Right cardiac atrium (tissue), 5 donors: ENCODE measurements around the gene PRR5. TPM values are rescaled to one million over a fixed set of nuclear protein-coding genes. Genes with fewer than 3 reads are reported as not detected.

Source experiments
- ATAC-seq, 2 donors: fragments of 200-7000 bp; cut with Tn5 transposase; one replicate each; pipeline versions ENCODE4 v1.8.0 to v1.9.1; 2020; ENCODE audit warnings: moderate library complexity in 2 of 2, mild to moderate bottlenecking in 1 of 2
- DNase-seq, 3 donors: peaks; one replicate each; pipeline ENCODE4 v3.0.0-alpha.2; 2020
- H3K27ac ChIP-seq: one replicate; pipeline ENCODE4 v1.5.1; 2013; ENCODE audit warnings: mild to moderate bottlenecking, low read length, control low read depth, moderate library complexity
- H3K27me3 ChIP-seq: one replicate; pipeline ENCODE4 v1.6.1; 2013; ENCODE audit not compliant: control insufficient read depth, insufficient read depth
- H3K4me1 ChIP-seq: one replicate; pipeline ENCODE4 v1.6.1; 2013; ENCODE audit warnings: low read length; ENCODE audit not compliant: control insufficient read depth, insufficient read depth
- H3K4me3 ChIP-seq: one replicate; pipeline ENCODE4 v1.5.1; 2013; ENCODE audit warnings: low read length, control low read depth
- H3K9me3 ChIP-seq: one replicate; pipeline ENCODE4 v1.6.1; 2013; ENCODE audit warnings: low read length; ENCODE audit not compliant: control insufficient read depth
- WGBS: extraction: QIAGEN DNeasy Blood & Tissue Kit; methylation state at CpG from one replicate; pipeline ENCODE4 v1.1.7; 2013; 5-methylcytosine and 5-hydroxymethylcytosine counted together
- intact Hi-C, 4 donors: fragments of 100-400 bp; cut with DNase I; formaldehyde crosslinking; loops; one replicate each; pipeline versions ENCODE4 v1.11.0 to v1.14.0; 2022 to 2023
- polyA plus RNA-seq: library from polyadenylated mRNA; stranded (reverse); fragments of 200-250 nt; gene quantifications from one replicate; pipeline ENCODE4 v1.2.3, GENCODE V29; 2013
- total RNA-seq, 4 donors: library from RNA; stranded (reverse); fragmentation: NEBNext Ultra II Directional; extraction: Animal tissue kit (Norgen Biotek cat#: 25700); gene quantifications; one replicate each; pipeline ENCODE4 v1.2.1, GENCODE V29; 2021
- donor health status: healthy with polysubstance abuse.
- donor health status: DM: no; HTN: yes; CAD: no.
- donor health status: DM: no; HTN: no; CAD: no.
- donor health status: DM: no; HTN: yes; CAD: no; lungs with severe emphysema.
- donor health status: DM: yes; HTN: yes; CAD: no.

PRR5 gene
- total and polyA plus RNA-seq, 5 donors = 6.1 to 10.9 (median 9.2) TPM

DNA sequence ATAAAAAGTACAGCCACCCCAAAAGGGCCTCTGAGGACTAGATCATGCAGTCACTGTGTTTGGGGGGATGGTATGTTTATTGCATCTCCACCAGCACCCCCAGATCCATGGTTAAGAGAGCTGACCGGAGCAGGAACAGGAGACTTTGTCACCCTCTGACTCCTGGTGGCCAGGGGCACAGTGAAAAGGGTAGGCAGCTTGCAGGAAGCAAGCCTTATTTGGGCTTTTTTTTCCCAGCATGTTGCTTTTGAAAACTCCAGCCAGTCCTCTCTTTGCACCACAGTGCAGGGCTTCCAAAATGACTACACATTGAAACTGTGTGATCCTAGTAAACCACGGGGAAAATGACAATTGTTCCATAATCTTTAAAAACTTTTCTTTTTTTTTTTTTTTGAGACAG lies 20.6 kb downstream of the PRR5 start:
- H3K4me3 ChIP-seq = no peak overlapping the region
- intact Hi-C loops = no loop called here
- no peak overlapping the region for H3K27ac ChIP-seq
- H3K4me1 ChIP-seq = no peaks in the 10 kb centered on the region
- no peaks in the 10 kb centered on the region for H3K9me3 ChIP-seq
- ATAC-seq (no peak), DNase-seq (peak in 1 of 3 donors; percentile 9)
- 95% methylated on average over 2 of the region's 2 CpGs for WGBS
- no peaks in the 10 kb centered on the region for H3K27me3 ChIP-seq

DNA sequence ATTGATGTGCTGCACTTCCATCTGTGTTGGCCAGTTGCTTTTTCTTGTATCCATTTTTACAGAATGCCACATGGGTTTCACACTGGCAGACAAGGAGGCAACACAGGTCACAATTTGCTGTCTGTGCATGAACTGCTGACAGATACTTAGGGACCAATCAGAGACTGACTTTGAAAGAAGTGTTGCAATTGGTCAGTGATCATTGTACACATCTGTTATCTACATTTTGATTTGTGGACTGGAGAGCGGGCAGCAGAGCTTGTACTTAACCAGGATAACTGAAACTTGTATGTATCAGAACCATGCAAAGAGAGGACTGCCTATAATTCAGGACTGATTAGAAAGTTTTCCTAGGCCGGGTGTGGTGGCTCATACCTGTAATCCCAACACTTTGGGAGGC lies 21.8 kb downstream of the PRR5 start:
- intact Hi-C loops = no loop called here
- 97% methylated on average over 2 of the region's 2 CpGs for WGBS

DNA sequence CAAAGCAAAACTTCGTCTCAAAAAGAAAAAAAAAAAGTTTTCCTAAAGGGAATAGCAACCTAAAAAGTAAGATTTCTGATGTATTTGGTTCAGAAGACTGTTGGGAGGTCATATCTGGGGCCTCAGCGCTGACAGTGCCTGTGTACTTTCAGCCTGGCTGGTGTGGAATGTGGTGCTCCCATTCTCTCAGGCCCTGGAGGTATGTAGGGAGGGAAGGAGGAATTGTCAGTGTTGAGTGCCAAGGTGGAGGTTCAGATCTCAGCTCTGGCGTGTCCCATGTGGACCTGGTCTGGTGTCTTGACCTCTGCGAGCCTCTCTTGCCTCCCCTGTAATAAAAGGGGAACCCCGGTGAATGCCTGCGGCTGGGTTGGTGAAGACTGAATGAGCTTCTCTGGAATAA lies 22.4 kb downstream of the PRR5 start:
- DNase-seq (peak in 1 of 3 donors; percentile 21), ATAC-seq (no peak)
- no peak overlapping the region for H3K27ac ChIP-seq
- intact Hi-C loops = no loop called here
- H3K4me3 ChIP-seq = no peak overlapping the region
- no peaks in the 10 kb centered on the region for H3K9me3 ChIP-seq
- H3K4me1 ChIP-seq = no peaks in the 10 kb centered on the region
- WGBS = 89% methylated on average over 6 of the region's 6 CpGs
- no peaks in the 10 kb centered on the region for H3K27me3 ChIP-seq

More for the DNA sequence above, 21.8 kb downstream of the PRR5 start:
- DNase-seq (no peak), ATAC-seq (no peak)
- Histone ChIP-seq H3K4me3 (no peak overlapping the region), H3K9me3 (no peaks in the 10 kb centered on the region), H3K4me1 (no peaks in the 10 kb centered on the region), H3K27ac (no peak overlapping the region), H3K27me3 (no peaks in the 10 kb centered on the region)

DNA sequence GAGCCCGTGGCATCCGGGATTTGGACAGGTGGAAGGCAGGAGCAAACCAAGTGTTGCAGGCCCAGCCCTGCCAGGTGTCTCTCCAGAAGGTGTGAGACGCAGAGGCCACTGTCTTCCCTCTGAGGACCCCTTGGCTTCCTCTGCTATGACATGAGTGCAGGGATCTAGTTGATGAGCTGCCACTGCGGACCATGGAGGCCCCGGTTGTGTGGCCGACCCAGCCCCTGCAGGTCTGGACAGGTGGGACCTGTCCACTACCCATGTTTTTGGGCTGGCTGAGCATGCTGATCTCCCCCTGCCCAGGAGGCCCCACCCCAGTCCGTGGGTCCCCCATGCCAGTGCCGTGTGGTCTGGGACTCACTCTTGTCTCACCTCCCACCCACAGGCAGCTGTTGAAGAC lies 22.9 kb downstream of the PRR5 start:
- peak in 2 of 3 donors; percentile 29 to 33 for DNase-seq
- ATAC-seq = no peak
- Histone ChIP-seq H3K27ac (no peak overlapping the region), H3K4me1 (no peaks in the 10 kb centered on the region), H3K4me3 (no peak overlapping the region), H3K27me3 (no peaks in the 10 kb centered on the region), H3K9me3 (no peaks in the 10 kb centered on the region)
- 89% methylated on average over 8 of the region's 8 CpGs for WGBS
- intact Hi-C loops = no loop called here

DNA sequence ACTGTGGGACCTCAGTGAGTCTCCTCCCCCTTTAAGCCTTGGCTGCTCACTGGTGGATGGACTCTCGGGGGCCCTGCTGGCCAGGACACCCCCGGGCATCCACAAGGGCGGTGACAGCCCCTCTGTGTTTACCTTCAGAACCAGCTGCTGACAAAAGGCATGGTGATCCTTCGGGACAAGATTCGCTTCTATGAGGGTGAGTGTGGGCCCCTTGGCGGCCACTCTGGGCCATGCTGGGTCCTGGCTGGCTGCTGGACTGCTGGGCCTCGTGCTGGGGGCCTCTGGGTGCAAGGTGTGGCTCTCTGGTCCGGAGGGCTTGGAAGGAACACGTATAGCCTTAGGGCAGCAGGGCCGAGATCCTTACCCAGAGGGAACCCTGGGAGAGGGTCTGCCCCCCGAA lies 24.4 kb downstream of the PRR5 start:
- no peaks in the 10 kb centered on the region for H3K9me3 ChIP-seq
- WGBS = 95% methylated on average over 11 of the region's 11 CpGs
- DNase-seq (peak; percentile 4 to 32 (median 24)), ATAC-seq (no peak)
- H3K27me3 ChIP-seq = no peaks in the 10 kb centered on the region
- intact Hi-C loops = no loop called here
- no peaks in the 10 kb centered on the region for H3K4me1 ChIP-seq
- no peak overlapping the region for H3K27ac ChIP-seq
- H3K4me3 ChIP-seq = no peak overlapping the region

DNA sequence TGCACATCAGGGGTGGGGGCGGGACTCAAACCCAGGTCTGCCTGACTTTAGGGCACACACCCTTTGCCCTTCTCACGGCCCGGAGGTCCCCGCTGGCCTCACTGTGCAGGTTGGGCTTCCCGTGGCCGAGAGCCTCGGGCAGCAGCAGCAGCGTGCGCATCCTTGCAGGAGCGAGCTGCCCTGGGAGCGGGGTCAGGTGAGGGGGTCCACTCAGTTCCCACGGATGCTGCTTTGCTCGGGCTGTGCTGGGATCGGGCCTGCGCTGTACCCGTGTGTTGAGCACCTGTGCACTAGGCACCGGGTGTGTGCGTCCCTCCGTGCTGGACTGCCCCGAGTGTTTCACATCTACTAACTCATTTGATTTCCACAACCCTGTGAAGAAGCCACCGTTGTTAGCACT lies 25.1 kb downstream of the PRR5 start:
- no peaks in the 10 kb centered on the region for H3K4me1 ChIP-seq
- DNase-seq (peak; percentile 5 to 42 (median 33)), ATAC-seq (no peak)
- 94% methylated on average over 21 of the region's 21 CpGs for WGBS
- H3K9me3 ChIP-seq = no peaks in the 10 kb centered on the region
- no peaks in the 10 kb centered on the region for H3K27me3 ChIP-seq
- intact Hi-C loops = no loop called here
- H3K4me3 ChIP-seq = no peak overlapping the region
- H3K27ac ChIP-seq = no peak overlapping the region

DNA sequence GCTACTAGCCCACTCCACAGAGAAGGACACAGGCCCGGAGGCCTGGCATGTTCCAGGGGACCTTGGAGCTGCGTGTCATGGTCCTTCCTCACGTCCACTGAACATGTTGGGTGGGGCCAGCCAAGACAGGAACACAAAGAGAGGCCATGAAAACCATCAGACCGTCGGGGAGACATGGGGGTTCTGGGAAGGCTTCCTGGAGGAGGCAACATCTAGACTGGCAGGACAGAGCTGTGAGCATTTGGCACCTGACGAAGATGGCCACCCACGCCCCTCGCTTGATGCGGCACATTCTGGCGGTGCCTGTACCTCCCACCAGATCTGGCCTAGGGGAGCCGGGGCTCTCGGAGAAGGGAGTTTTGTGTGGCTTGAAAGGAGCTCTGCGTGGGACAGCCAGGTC lies 25.7 kb downstream of the PRR5 start:
- ATAC-seq = no peak
- Histone ChIP-seq H3K27ac (no peak overlapping the region), H3K27me3 (no peaks in the 10 kb centered on the region), H3K4me3 (no peak overlapping the region), H3K9me3 (no peaks in the 10 kb centered on the region), H3K4me1 (no peaks in the 10 kb centered on the region)
- WGBS = 89% methylated on average over 13 of the region's 13 CpGs
- intact Hi-C loops = no loop called here
- peak; percentile 9 to 49 (median 36) for DNase-seq

DNA sequence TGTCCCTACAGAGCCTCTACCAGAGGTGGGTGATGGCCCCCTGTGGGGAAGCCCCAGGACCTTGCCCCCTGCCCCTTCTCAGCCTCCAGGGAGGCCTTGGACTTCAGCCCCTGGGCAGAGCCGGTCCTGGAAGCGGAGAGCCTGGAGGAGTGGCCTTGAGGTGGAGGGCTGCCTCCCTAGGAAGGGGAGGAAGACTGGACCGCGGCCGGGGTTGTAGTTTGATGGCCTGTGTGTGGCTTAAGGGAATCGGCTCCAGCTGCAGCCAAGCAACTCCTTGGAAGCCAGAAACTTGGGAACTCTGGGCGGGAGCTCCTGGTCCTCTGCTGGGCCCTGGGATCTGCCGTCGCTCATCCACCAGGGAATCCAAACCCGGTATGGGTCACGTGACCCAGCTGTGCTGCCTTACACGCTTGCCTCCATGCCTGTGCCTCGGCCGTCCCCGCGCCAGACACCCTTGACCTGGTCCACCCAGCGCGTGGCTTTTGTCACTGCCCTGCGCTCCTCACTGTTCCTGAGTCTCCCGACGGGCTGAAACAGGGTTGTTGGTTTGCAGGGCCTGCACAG lies 26.8 kb downstream of the PRR5 start:
- intact Hi-C loops = no loop called here
- 46% methylated on average over 21 of the region's 21 CpGs for WGBS
- Histone ChIP-seq H3K9me3 (no peaks in the 10 kb centered on the region), H3K4me3 (no peak overlapping the region), H3K4me1 (no peaks in the 10 kb centered on the region), H3K27ac (no peak overlapping the region), H3K27me3 (no peaks in the 10 kb centered on the region)
- peak; percentile 61 to 86 (median 86) for DNase-seq
- peak; percentile 28 to 64 for ATAC-seq

DNA sequence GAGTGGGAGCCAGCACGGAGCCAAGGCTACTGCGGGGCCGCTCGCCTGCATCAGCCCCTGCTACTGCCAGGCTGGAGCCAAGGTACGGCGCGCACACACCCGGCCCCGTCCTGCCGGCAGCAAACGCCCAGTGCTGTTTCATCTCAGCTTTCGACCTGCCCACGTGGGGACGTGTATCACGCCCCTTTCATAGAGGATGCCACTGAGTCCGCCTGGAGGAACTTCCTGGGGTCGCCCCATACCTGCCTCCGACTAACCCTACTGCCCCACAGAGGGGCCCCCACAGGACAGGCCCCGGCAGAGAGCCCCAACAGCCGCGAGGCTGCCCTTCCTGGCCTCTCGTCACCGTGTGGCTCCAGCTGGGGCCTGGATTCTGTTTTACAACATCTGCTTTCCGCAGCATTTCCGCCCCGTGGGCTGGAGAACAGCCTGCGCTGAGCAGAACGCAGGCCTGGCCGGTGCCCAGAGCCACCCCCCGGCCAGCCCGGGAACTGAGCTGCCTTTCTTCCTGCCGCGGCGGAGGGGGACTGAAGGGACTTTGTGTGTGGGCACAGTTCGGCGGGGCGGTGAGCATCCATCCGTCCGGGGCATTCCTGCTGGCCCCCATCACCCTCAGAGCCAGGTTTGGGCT lies 27.5 kb downstream of the PRR5 start:
- no peaks in the 10 kb centered on the region for H3K4me1 ChIP-seq
- WGBS = 40% methylated on average over 39 of the region's 39 CpGs
- H3K27me3 ChIP-seq = no peaks in the 10 kb centered on the region
- DNase-seq = peak; percentile 72 to 90 (median 85)
- no peak overlapping the region for H3K4me3 ChIP-seq
- peak; percentile 74 to 75 for ATAC-seq
- no peaks in the 10 kb centered on the region for H3K9me3 ChIP-seq
- intact Hi-C loops = no loop called here
- H3K27ac ChIP-seq = no peak overlapping the region

DNA sequence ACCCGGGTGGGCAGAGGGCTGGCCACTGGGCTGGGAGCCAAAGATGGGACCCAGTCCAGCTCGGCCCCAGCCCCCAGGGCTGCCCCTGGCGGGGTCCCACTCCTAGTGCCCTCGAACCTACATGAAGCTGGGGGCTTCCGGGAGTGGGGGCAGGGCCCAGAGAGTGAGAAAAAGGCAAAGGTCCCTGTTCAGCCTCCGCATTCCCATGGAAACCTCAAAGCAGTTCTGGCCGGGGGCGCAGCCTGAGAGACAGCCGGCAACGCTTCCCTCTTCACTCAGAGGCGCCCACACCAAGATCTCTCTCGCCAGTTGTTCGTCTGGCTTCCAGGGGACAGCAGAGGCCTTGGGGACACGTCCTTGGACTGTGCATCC lies 28.0 kb downstream of the PRR5 start:
- intact Hi-C loops = no loop called here
- Histone ChIP-seq H3K9me3 (no peaks in the 10 kb centered on the region), H3K27me3 (no peaks in the 10 kb centered on the region), H3K4me1 (no peaks in the 10 kb centered on the region), H3K4me3 (no peak overlapping the region), H3K27ac (no peak overlapping the region)
- DNase-seq = no peak
- 44% methylated on average over 14 of the region's 14 CpGs for WGBS
- ATAC-seq = peak in 1 of 2 donors; percentile 2

DNA sequence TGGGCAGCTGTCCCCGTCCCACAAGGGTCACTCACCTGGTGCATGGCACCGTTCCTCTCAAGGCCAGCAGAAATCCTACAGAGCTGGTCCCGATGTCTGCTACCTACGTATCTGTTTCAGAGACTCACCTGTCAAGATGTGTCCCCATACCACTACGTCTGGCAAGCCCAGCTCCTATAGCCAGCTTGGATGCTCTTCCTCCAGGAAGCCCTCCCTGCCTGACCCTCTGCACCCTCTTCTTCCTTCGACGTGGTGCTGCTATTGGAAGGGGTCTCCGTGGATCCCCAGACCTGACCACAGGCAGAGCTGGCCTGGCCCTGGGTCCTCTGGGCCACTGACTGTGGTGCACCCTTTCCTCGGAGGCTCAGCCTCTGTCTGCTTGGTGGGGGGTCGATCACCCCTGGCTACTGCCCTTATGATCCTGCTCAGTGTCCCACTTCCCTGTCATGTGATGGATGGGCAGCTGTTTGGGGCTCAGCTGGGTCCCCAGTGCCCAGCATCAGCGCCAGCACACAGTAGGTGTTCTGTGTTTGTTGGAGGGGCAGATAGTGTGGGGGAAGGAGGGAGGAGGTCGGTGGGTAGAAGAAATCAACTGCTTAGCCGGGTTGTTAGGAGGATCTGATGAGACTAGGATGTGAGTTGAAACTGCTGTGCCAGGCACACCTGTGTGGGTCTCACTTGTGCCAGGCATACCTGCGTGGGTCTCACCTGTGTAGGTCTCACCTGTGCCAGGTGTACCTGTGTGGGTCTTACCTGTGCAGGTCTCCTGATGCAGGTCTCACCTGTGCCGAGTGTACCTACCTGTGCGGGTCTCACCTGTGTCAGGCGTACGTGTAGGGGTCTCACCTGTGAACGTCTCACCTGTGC lies 28.7 kb downstream of the PRR5 start:
- Histone ChIP-seq H3K27ac (no peak overlapping the region), H3K4me3 (no peak overlapping the region), H3K27me3 (no peaks in the 10 kb centered on the region), H3K4me1 (no peaks in the 10 kb centered on the region), H3K9me3 (no peaks in the 10 kb centered on the region)
- DNase-seq (peak; percentile 16 to 47 (median 29)), ATAC-seq (no peak)
- intact Hi-C loops = no loop called here
- WGBS = 83% methylated on average over 19 of the region's 19 CpGs
